ENCODE results near the gene RELN. TPM values are rescaled to one million over a fixed set of nuclear protein-coding genes. Genes with fewer than 3 reads are reported as not detected.

Gene RELN
- total RNA-seq, 1 experiment from 2014 or later: 0.48 TPM

DNA sequence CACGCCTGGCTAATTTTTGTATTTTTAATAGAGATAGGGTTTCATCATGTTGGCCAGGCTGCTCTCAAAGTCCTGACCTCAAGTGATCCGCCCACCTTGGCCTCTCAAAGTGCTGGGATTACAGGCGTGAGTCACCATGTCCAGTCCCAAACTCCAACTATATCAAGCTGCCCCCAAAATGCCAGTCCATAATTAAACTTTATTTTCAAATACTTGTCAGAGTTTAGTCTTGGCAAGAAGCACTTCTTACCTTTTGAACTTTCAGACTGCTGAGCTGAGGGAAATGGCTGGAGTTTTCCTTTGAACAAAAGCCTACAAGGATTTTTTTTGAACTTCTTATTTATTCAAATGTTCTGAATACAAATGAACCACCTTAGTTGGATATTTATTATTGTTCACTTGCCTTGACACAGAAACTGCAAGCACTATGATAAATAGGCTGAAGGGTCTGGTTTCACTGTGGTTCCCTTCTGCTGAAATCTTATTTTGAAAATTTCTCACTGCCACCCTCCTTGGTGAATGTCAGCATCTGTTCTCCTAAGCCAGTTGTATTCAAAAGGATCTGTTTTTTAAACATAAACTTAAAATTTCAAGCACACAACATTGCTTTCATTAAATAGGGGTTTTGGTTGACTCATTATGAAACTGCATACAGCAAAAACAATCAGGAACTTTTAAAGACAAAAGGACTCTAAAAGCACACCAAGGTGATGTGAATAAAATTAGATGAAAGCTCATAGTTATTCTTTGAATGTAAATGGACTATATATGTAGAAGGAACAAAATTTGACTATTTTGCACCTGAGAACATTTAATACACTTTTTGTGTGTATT, 441.8 kb downstream of the RELN start:
- H2AFZ ChIP-seq: no peak overlapping the region
- no peaks in the 10 kb centered on the region for H3K36me3 ChIP-seq (ENCODE audit: low read depth)
- TF ChIP-seq CTCF (conservative IDR thresholded peaks at IDR 0.05): no peak
- no peak for TF ChIP-seq EZH2 (IDR thresholded peaks at IDR 0.05; ENCODE audit: low read depth)
- H4K20me1 ChIP-seq (ENCODE audit: insufficient read depth): no peaks in the 10 kb centered on the region
- no peaks in the 10 kb centered on the region for H3K9me2 ChIP-seq (ENCODE audit: insufficient read depth)
- no peaks in the 10 kb centered on the region; the same call in 1 of the 2 replicates for H3K9me3 ChIP-seq (ENCODE audit: insufficient read depth, low read depth)
- POLR2A ChIA-PET (ENCODE audit: unreplicated experiment): no interaction called here
- no peak overlapping the region for H3K27ac ChIP-seq
- intact Hi-C loops (cut with micrococcal nuclease; ENCODE audit: unreplicated experiment): no loop called here
- no peaks in the 10 kb centered on the region for H3K4me1 ChIP-seq (replicated peaks; ENCODE audit: insufficient read depth)
- no peaks in the 10 kb centered on the region for H3F3A ChIP-seq (ENCODE audit: insufficient read depth, low read depth)
- no peaks in the 10 kb centered on the region for H3K79me2 ChIP-seq (ENCODE audit: low read depth)
- H3K27me3 ChIP-seq (ENCODE audit: insufficient read depth, low read depth): 0 out of 2 replicates have a peak, but pooled peaks cover 10% of the 10 kb centered on the region
- DNase-seq: no peak
- H3K4me2 ChIP-seq: no peak overlapping the region
- no TSS peak for BruUV-seq (replicated peaks)
- H3K4me3 ChIP-seq: no peak overlapping the region
- CTCF ChIA-PET: no interaction called here

- CTCF ChIA-PET: no interaction called here
- H3K4me2 ChIP-seq: no peak overlapping the region
Observed at GRCh38 chr7:103542470-103542869, 447.0 kb downstream of the RELN start.

GRCh38 chr7:103541947-103542346, 447.5 kb downstream of the RELN start:
- Histone ChIP-seq H3K4me3 (no peak overlapping the region), H2AFZ (no peak overlapping the region), H3K9me2 (ENCODE audit: insufficient read depth) (no peaks in the 10 kb centered on the region), H3F3A (ENCODE audit: insufficient read depth, low read depth) (no peaks in the 10 kb centered on the region), H3K4me2 (no peak overlapping the region), H3K79me2 (ENCODE audit: low read depth) (no peaks in the 10 kb centered on the region), H3K9me3 (ENCODE audit: insufficient read depth, low read depth) (no peaks in the 10 kb centered on the region; the same call in 1 of the 2 replicates), H3K27me3 (ENCODE audit: insufficient read depth, low read depth) (0 out of 2 replicates have a peak, but pooled peaks cover 14% of the 10 kb centered on the region), H3K36me3 (ENCODE audit: low read depth) (no peaks in the 10 kb centered on the region), H3K27ac (no peak overlapping the region), H4K20me1 (ENCODE audit: insufficient read depth) (no peaks in the 10 kb centered on the region; the same call in 1 of the 2 replicates), H3K4me1 (replicated peaks; ENCODE audit: insufficient read depth) (no peaks in the 10 kb centered on the region)
- ChIA-PET POLR2A (ENCODE audit: unreplicated experiment) (no interaction called here), CTCF (no interaction called here)
- intact Hi-C loops (cut with micrococcal nuclease; ENCODE audit: unreplicated experiment): no loop called here
- DNase-seq: no peak
- TF ChIP-seq CTCF (conservative IDR thresholded peaks at IDR 0.05) (no peak), EZH2 (IDR thresholded peaks at IDR 0.05; ENCODE audit: low read depth) (no peak)
- BruUV-seq (replicated peaks): no TSS peak

More at GRCh38 chr7:103542470-103542869, 447.0 kb downstream of the RELN start:
- intact Hi-C loops (cut with micrococcal nuclease; ENCODE audit: unreplicated experiment): no loop called here
- no peaks in the 10 kb centered on the region; the same call in 1 of the 2 replicates for H3K9me3 ChIP-seq (ENCODE audit: insufficient read depth, low read depth)
- no peak overlapping the region for H3K27ac ChIP-seq
- H3K4me3 ChIP-seq: no peak overlapping the region
- POLR2A ChIA-PET (ENCODE audit: unreplicated experiment): no interaction called here
- no peaks in the 10 kb centered on the region for H3K4me1 ChIP-seq (replicated peaks; ENCODE audit: insufficient read depth)
- H2AFZ ChIP-seq: no peak overlapping the region
- 0 out of 2 replicates have a peak, but pooled peaks cover 14% of the 10 kb centered on the region for H3K27me3 ChIP-seq (ENCODE audit: insufficient read depth, low read depth)
- H3K9me2 ChIP-seq (ENCODE audit: insufficient read depth): no peaks in the 10 kb centered on the region
- BruUV-seq (replicated peaks): no TSS peak
- H3K36me3 ChIP-seq (ENCODE audit: low read depth): no peaks in the 10 kb centered on the region
- H3K79me2 ChIP-seq (ENCODE audit: low read depth): no peaks in the 10 kb centered on the region
- DNase-seq: no peak
- H3F3A ChIP-seq (ENCODE audit: insufficient read depth, low read depth): no peaks in the 10 kb centered on the region
- no peaks in the 10 kb centered on the region; the same call in 1 of the 2 replicates for H4K20me1 ChIP-seq (ENCODE audit: insufficient read depth)
- no peak for TF ChIP-seq EZH2 (IDR thresholded peaks at IDR 0.05; ENCODE audit: low read depth)
- no peak for TF ChIP-seq CTCF (conservative IDR thresholded peaks at IDR 0.05)
